Panc1 (cell line): ENCODE measurements around the gene ERG. TPM values are rescaled to one million over a fixed set of nuclear protein-coding genes. Genes with fewer than 3 reads are reported as not detected.

Experiments
- ATAC-seq: fragments of 200-7000 bp; cut with Tn5 transposase; 2 replicates; pipeline ENCODE4 v1.9.1; 2020; ENCODE audit warnings: mild to moderate bottlenecking, moderate library complexity
- BruUV-seq: library from RNA; stranded (reverse); fragments of 400-500 nt; replicated peaks from 2 replicates; lab custom pipeline; 2021; lab: Mats Ljungman, UMichigan
- CTCF ChIA-PET: fragments of 300-600 bp; sonication (Branson Sonifier 250); formaldehyde crosslinking; loops from one replicate; lab custom pipeline; 2022; ENCODE audit warnings: antibody characterized with exemption; lab: Charles Lee
- POLR2A ChIA-PET: fragments of 300-600 bp; sonication (Branson Sonifier 250); formaldehyde crosslinking; loops from one replicate; lab custom pipeline; 2022; ENCODE audit warnings: antibody characterized with exemption; lab: Charles Lee
- DNase-seq: peaks from one replicate; pipeline ENCODE4 v3.0.0-alpha.2; 2010; ENCODE audit warnings: low read depth, low spot score
- H3K27ac ChIP-seq: 2 replicates; pipeline ENCODE4 v1.5.1; 2011; ENCODE audit warnings: mild to moderate bottlenecking, low read length, inconsistent platforms
- H3K27me3 ChIP-seq: fragments of 200-500 bp; sonication (Bioruptor generic); 2 replicates; pipeline ENCODE4 v1.6.0; 2014; ENCODE audit warnings: low read length, inconsistent platforms; ENCODE audit not compliant: control insufficient read depth, insufficient read depth
- H3K36me3 ChIP-seq: fragments of 200-500 bp; sonication (Bioruptor generic); 2 replicates; pipeline ENCODE4 v1.5.1; 2014; ENCODE audit warnings: inconsistent platforms, mild to moderate bottlenecking, low read length, moderate library complexity; ENCODE audit not compliant: control insufficient read depth, insufficient read depth
- H3K4me1 ChIP-seq: 2 replicates; pipeline ENCODE4 v1.5.1; 2011; ENCODE audit warnings: inconsistent platforms, mild to moderate bottlenecking, low read length, moderate library complexity; ENCODE audit not compliant: control insufficient read depth, insufficient read depth
- H3K4me3 ChIP-seq, 2 experiments: 2 replicates each; pipeline ENCODE4 v1.5.1; 2011 to 2012; ENCODE audit warnings: low read depth in 2 of 2, low read length in 2 of 2, mild to moderate bottlenecking in 2 of 2, inconsistent platforms in 1 of 2, moderate library complexity in 1 of 2
- H3K9me3 ChIP-seq: fragments of 200-500 bp; sonication (Bioruptor generic); 2 replicates; pipeline ENCODE4 v1.5.1; 2014; ENCODE audit warnings: low read depth, mild to moderate bottlenecking, inconsistent platforms, low read length, moderate library complexity; ENCODE audit not compliant: control insufficient read depth, insufficient read depth
- CTCF ChIP-seq: fragments of 450-650 bp; IDR thresholded peaks from 2 replicates; pipeline ENCODE4 v1.5.1; 2017; ENCODE audit warnings: mild to moderate bottlenecking
- POLR2AphosphoS5 ChIP-seq: IDR thresholded peaks from 2 replicates; pipeline ENCODE4 v1.6.1; 2012; ENCODE audit warnings: mild to moderate bottlenecking, low read depth, low read length, moderate library complexity
- REST ChIP-seq, 2 experiments: IDR thresholded peaks; 2 replicates each; pipeline ENCODE4 v1.6.1; 2011 to 2012; ENCODE audit warnings: low read depth in 2 of 2, control low read depth in 1 of 2, low read length in 1 of 2, mild to moderate bottlenecking in 1 of 2, moderate library complexity in 1 of 2; ENCODE audit not compliant: insufficient read depth in 1 of 2
- SIN3A ChIP-seq: IDR thresholded peaks from 2 replicates; pipeline ENCODE4 v1.6.1; 2012; ENCODE audit warnings: low read depth, mild to moderate bottlenecking, low read length, moderate library complexity, borderline replicate concordance; ENCODE audit not compliant: insufficient read depth
- TCF7L2 ChIP-seq: IDR thresholded peaks from 2 replicates; pipeline ENCODE4 v1.6.1; 2011; ENCODE audit warnings: mild to moderate bottlenecking, low read depth, low read length, inconsistent platforms
- in situ Hi-C: cut with HindIII; loops from 2 replicates; pipeline ENCODE4 v1.10.0; 2016; ENCODE audit warnings: low sequenced_read_pairs, low pct_unique_long_range_greater_than_20kb
- intact Hi-C: fragments of 100-400 bp; cut with micrococcal nuclease; formaldehyde crosslinking; loops from one replicate; pipeline ENCODE4 v1.10.0; 2022; ENCODE audit not compliant: unreplicated experiment
- total RNA-seq: library from RNA; stranded (reverse); gene quantifications from one replicate; pipeline ENCODE4 v1.2.1, GENCODE V29; 2021; ENCODE audit not compliant: unreplicated experiment

The ERG gene
- total RNA-seq, 1 experiment from 2014 or later = 0.49 TPM

- H3K27ac ChIP-seq = no peak overlapping the region
- intact Hi-C loops = no loop called here
- H3K4me1 ChIP-seq = no peaks in the 10 kb centered on the region
- no peak for ATAC-seq
- no TSS peak for BruUV-seq
- no peak for TF ChIP-seq REST (IDR thresholded peaks at IDR 0.05; ENCODE audit: insufficient read depth in 1 of 2, low read depth in 2 of 2, low read length in 1 of 2)
- TF ChIP-seq CTCF = no peak
- TF ChIP-seq POLR2AphosphoS5 = no peak
- no peak for TF ChIP-seq SIN3A
- TF ChIP-seq TCF7L2 = no peak
- H3K4me3 ChIP-seq = no peak overlapping the region
- CTCF ChIA-PET = no interaction called here
- H3K27me3 ChIP-seq = no peaks in the 10 kb centered on the region
- H3K9me3 ChIP-seq = no peaks in the 10 kb centered on the region
- POLR2A ChIA-PET = no interaction called here
- no peak for DNase-seq
- in situ Hi-C loops = no loop called here
- H3K36me3 ChIP-seq = no peaks in the 10 kb centered on the region
Observed at GRCh38 chr21:38455403-38455802, 42.9 kb downstream of the ERG start.

GRCh38 chr21:38454702-38455101, 43.6 kb downstream of the ERG start:
- intact Hi-C loops = no loop called here

More at GRCh38 chr21:38454702-38455101, 43.6 kb downstream of the ERG start:
- ChIA-PET CTCF (no interaction called here), POLR2A (no interaction called here)
- in situ Hi-C loops = no loop called here
- Histone ChIP-seq H3K4me3 (no peak overlapping the region), H3K27ac (no peak overlapping the region), H3K9me3 (no peaks in the 10 kb centered on the region), H3K27me3 (no peaks in the 10 kb centered on the region), H3K36me3 (no peaks in the 10 kb centered on the region), H3K4me1 (no peaks in the 10 kb centered on the region)
- BruUV-seq = no TSS peak
- no peak for ATAC-seq
- no peak for DNase-seq
- TF ChIP-seq SIN3A (no peak), TCF7L2 (no peak), POLR2AphosphoS5 (no peak), REST (IDR thresholded peaks at IDR 0.05; ENCODE audit: insufficient read depth in 1 of 2, low read depth in 2 of 2, low read length in 1 of 2) (no peak), CTCF (no peak)
